DND-41 (cell line): ENCODE measurements around the gene NDRG3.

Experiments
- EZH2 ChIP-seq: IDR thresholded peaks from 3 replicates; pipeline ENCODE4 v1.6.1; 2012; ENCODE audit warnings: borderline replicate concordance, low read depth, mild to moderate bottlenecking, moderate library complexity, low read length, inconsistent platforms; ENCODE audit not compliant: severe bottlenecking
- TF ChIP-seq, protein P1 (sequence below): IDR thresholded peaks from 2 replicates; pipeline ENCODE4 v1.5.1; 2012; ENCODE audit warnings: borderline replicate concordance, low read length, moderate library complexity, mild to moderate bottlenecking; ENCODE audit not compliant: poor library complexity, severe bottlenecking; ENCODE audit errors: extremely low read depth

DNA sequence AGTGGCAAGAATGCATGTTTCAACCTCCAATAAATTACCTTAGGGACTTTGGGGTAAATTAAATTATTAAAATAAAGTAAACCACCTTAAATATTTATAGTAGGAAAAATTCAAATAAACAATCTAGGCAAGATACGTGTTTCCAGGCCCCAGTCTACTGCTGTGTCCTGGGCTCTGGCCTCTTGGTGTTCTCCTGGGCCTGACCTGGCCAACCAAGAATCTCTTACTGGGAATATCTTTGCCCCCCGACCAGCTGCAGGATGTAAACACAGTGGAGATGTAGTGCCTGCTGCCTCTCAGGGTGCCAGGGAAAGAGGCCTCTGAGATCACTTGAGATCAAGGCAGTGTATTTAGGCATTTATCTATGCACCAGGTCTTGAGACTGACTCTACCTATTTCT lies 39.4 kb upstream of the NDRG3 start:
- TF ChIP-seq EZH2 = no peak
- TF ChIP-seq, protein P1, sequence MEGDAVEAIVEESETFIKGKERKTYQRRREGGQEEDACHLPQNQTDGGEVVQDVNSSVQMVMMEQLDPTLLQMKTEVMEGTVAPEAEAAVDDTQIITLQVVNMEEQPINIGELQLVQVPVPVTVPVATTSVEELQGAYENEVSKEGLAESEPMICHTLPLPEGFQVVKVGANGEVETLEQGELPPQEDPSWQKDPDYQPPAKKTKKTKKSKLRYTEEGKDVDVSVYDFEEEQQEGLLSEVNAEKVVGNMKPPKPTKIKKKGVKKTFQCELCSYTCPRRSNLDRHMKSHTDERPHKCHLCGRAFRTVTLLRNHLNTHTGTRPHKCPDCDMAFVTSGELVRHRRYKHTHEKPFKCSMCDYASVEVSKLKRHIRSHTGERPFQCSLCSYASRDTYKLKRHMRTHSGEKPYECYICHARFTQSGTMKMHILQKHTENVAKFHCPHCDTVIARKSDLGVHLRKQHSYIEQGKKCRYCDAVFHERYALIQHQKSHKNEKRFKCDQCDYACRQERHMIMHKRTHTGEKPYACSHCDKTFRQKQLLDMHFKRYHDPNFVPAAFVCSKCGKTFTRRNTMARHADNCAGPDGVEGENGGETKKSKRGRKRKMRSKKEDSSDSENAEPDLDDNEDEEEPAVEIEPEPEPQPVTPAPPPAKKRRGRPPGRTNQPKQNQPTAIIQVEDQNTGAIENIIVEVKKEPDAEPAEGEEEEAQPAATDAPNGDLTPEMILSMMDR = no peak
